Smooth muscle cell of the brain vasculature (primary cell): ENCODE results near the gene RAB11FIP3.
"Not testable (repeated sequence)": the region's sequence is repeated elsewhere in the genome, so short reads cannot be mapped to it uniquely, and the experiment has no call there.

ENCODE experiments used
- DNase-seq: peaks from one replicate; pipeline ENCODE4 v3.0.0-alpha.2; 2012; ENCODE audit warnings: low read depth, low spot score

The RAB11FIP3 gene

GRCh38 chr16:494676-495075, 69.2 kb downstream of the RAB11FIP3 start:
- DNase-seq: not testable (repeated sequence)

GRCh38 chr16:495127-495748, 69.8 kb downstream of the RAB11FIP3 start:
- no peak for DNase-seq

GRCh38 chr16:496097-496886, 70.8 kb downstream of the RAB11FIP3 start:
- no peak for DNase-seq

DNA sequence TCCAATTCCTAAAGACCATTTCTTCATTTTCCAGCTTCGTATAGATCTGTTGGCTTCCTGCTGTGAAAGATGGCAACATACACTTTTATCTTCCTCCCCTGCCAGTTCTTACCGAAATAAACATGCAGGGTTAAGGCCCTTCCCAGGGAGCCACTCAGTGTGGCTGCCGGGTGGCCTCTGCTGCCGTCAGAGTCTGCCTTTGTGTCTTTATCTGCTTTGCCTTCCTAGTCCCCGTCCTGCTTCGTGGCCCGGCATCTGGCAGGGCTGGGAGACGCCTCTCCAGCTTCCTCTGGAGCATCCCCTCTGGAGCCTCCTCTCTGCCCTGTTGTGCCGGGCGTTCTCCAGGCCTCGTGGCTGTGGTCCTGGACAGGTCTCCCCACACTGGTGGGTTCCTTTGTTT, 71.8 kb downstream of the RAB11FIP3 start:
- peak; percentile 37 for DNase-seq

DNA sequence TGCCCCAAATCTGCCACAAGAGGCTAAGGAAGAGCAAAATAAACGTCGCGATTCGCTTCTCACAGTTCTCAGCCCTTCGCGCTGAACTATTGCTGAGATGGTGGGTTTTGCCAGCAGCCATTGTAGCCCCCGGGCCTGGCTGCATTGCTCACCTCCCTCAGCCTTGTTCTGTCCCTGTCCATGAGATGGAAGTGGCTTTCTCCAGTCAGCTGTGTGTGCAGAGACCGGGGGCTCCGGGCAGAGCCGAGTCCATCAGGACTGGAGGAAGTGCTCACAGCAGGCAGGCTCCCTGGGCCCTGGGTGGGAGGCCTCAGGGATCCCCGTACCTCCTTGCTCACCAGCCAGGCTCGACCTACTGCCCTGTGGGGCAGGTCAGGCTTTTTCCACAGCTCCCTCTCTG, 74.5 kb downstream of the RAB11FIP3 start:
- no peak for DNase-seq

DNA sequence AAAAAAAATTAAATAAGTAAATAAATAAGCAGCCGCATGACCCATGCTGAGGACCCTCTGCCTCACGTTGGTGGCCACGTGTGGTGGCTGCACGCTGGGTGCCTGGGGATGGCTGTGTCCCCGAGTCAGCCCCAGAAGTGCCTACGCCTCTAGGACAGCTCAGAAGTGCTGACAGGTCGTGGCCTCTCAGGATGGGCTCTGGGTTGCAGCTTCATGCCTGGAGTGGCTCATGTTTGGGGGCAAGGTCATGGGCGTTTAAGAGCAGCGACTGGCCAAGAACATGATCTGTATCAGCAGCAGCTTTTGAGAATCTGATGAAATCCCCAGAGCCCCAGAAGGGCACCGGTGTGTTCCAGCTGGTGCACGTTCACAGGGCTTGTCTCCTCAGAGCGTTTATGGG, 75.3 kb downstream of the RAB11FIP3 start:
- DNase-seq: no peak

- no peak for DNase-seq
Observed at GRCh38 chr16:502179-502943, 76.9 kb downstream of the RAB11FIP3 start.

DNA sequence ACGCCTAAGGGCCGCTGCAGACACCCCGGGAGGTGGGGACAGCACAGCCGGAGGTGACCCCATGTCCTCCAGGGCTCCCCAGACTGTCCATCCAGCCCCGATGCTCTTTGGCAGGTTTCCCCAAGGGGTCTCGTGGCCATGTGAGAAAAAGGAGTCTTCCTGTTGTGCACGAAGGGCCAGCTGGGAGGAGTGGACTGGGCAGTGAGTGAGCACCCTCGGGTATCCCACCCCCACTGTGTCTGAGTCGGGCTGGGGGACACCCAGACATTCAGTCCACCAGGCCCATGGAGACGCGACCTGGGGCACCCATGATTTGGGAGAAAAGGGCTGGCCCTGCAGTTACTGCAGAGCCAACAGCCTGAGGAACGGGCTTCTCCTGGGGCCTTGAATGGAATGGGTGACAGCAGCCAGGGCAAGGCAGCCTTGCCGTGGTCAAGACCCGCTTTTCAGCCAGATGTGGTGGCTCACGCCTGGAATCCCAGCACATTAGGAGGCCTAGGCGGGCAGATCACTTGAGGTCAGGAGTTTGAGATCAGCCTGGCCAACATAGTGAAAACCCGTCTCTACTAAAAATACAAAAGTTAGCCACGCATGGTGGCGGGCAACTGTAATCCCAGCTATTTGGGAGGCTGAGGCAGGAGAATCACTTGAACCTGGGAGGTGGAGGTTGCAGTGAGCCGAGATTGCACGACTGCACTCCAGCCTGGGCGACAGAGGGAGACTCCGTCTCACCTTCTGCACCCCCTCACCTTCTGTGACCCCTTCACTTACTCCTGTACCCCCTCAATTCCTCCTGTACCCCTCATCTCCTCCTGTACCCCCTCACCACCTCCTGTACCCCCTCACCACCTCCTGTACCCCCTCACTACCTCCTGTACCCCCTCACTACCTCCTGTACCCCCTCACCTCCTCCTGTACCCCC, 78.0 kb downstream of the RAB11FIP3 start:
- DNase-seq: no peak

GRCh38 chr16:505479-506245, 80.2 kb downstream of the RAB11FIP3 start:
- DNase-seq: no peak

DNA sequence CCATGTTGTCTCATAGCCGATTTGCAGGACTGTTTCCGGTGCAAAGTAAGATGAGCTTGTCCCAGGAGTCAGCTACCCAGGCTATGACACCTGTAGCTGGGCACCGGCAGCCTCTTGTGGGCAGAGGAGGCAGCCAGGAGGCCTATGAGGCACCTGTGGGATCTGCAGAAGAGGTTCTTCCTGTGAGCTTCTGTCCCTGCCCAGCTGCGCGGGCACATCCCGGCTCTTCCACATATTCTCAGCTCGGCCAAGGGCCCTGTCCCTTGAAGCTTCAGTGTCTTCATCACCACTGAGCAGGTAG, 80.7 kb downstream of the RAB11FIP3 start:
- no peak for DNase-seq

DNA sequence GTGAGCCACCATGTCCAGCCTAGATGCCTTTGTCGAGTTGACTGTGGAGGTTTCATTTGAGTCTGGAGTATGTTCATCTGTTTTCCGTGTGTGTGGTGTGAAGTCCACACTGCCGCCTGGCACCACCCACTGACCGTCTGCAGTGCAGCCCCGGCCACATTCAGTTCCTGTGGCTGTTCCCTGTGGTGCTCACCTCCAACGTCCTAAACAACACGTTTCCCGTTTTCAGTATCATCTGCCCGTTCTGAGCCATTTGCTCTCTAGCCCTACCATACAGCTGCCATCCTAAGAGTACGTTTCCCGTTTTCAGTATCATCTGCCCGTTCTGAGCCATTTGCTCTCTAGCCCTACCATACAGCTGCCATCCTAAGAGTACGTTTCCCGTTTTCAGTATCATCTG, 82.1 kb downstream of the RAB11FIP3 start:
- DNase-seq: not testable (repeated sequence)

GRCh38 chr16:507996-508395, 82.5 kb downstream of the RAB11FIP3 start:
- DNase-seq: no peak

DNA sequence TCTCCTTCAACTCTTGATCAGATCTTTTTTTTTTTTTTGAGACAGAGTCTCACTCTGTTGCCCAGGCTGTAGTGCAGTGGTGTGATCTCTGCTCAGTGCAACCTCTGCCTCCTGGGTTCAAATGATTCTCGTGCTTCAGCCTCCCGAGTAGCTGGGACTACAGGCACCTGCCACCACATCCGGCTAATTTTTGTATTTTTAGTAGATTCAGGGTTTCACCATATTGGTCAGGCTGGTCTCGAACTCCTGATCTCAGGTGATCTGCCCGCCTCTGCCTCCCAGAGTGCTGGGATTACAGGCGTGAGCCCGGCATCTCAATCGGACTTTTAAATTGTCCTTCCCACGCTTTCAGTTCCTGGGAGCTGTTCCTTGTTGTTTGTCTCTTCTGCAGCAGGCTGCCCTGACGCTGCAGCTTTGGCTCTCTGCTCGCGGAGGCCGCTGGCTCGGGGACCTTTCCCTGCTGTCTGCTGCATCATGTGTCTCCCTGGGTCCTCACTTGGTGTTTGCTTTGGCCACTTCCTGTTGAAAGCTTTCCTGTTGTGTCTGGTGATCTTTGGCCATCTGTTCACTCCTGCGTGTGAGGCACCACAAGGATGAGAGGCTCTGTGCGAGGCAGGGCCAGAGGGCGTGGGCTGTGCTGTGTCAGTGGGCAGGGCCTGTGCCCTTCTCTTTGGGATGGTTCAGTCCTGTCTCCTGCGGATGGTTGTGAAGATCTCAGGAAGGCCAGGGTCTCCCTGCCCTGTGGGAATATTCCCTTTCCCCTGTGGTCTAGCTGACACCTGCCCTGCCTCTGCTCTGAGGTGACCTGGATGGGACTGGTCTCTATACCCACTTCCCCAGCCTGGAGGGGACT, 83.7 kb downstream of the RAB11FIP3 start:
- peak; percentile 70 for DNase-seq

GRCh38 chr16:510066-510825, 84.8 kb downstream of the RAB11FIP3 start:
- DNase-seq: no peak

GRCh38 chr16:512802-513201, 87.4 kb downstream of the RAB11FIP3 start:
- DNase-seq: no peak

DNA sequence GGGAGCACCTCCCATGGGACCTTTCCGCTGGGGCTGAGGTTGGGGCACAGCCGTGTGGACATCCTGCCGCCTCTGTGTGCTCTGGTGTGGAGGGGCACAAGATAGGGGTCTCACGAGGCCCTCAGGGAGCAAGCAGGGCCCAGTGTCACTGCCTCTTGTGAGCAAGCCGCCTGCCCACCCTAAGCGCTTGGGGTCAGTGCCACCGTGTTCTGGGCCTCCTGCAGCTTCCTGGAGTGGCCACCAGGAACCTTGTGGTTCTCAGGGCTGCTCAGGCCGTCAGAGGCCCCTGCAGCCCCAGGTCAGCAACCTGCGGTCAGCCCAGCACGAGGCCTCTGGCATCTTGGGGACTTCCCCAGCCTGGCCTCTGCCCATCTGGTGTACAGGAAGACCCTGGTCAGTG, 88.5 kb downstream of the RAB11FIP3 start:
- DNase-seq: no peak

GRCh38 chr16:515175-515938, 89.9 kb downstream of the RAB11FIP3 start:
- no peak for DNase-seq

- DNase-seq: no peak
Observed at GRCh38 chr16:515939-516226, 90.4 kb downstream of the RAB11FIP3 start.

GRCh38 chr16:516301-516700, 90.9 kb downstream of the RAB11FIP3 start:
- no peak for DNase-seq
